K562 (cell line): ENCODE data around the gene COL9A3. TPM values are rescaled to one million over a fixed set of nuclear protein-coding genes. Genes with fewer than 3 reads are reported as not detected.

Experiments
- ASH1L ChIP-seq: fragments of 450-650 bp; IDR thresholded peaks from 2 replicates; pipeline ENCODE4 v1.6.1; 2018; ENCODE audit warnings: borderline replicate concordance, mild to moderate bottlenecking, low read depth; ENCODE audit not compliant: partially characterized antibody
- BCLAF1 ChIP-seq, 2 experiments: fragments of 450-650 bp in 1 of 2; IDR thresholded peaks; 2 replicates each; pipeline ENCODE4 v1.6.1; 2011 to 2017; ENCODE audit warnings: low read depth in 2 of 2, antibody characterized with exemption in 1 of 2, borderline replicate concordance in 1 of 2, low read length in 1 of 2, mild to moderate bottlenecking in 1 of 2, mixed read lengths in 1 of 2; ENCODE audit not compliant: control insufficient read depth in 1 of 2
- CBFA2T2 ChIP-seq: fragments of 450-650 bp; conservative IDR thresholded peaks from 2 replicates; pipeline ENCODE4 v1.6.1; 2017; ENCODE audit warnings: mild to moderate bottlenecking
- GATAD2B ChIP-seq: fragments of 450-650 bp; IDR thresholded peaks from 2 replicates; pipeline ENCODE4 v1.6.1; 2017; ENCODE audit warnings: mild to moderate bottlenecking, borderline replicate concordance
- JUN ChIP-seq, 2 experiments: sonication (generic) in 1 of 2; formaldehyde crosslinking in 1 of 2; IDR thresholded peaks; 2 replicates each; pipeline versions ENCODE4 v1.6.1 to v1.8.0; 2012 to 2022; ENCODE audit warnings: borderline replicate concordance in 2 of 2, mild to moderate bottlenecking in 2 of 2, improper control_type of control experiment in 1 of 2, low read depth in 1 of 2, low read length in 1 of 2, missing genetic modification reagents in 1 of 2
- NCOA2 ChIP-seq, 2 experiments: fragments of 450-650 bp; IDR thresholded peaks; 2 replicates each; pipeline ENCODE4 v1.6.1; 2018; ENCODE audit warnings: mild to moderate bottlenecking in 2 of 2, moderate library complexity in 1 of 2; ENCODE audit not compliant: partially characterized antibody in 2 of 2
- NUFIP1 ChIP-seq: fragments of 450-650 bp; IDR thresholded peaks from 2 replicates; pipeline ENCODE4 v1.6.1; 2018; ENCODE audit not compliant: partially characterized antibody
- POLR2AphosphoS2 ChIP-seq: IDR thresholded peaks from 2 replicates; pipeline ENCODE4 v1.6.1; 2012; ENCODE audit warnings: low read length, improper control_type of control experiment
- PTRF ChIP-seq: fragments of 450-650 bp; IDR thresholded peaks from 2 replicates; pipeline ENCODE4 v1.6.1; 2016; ENCODE audit warnings: mild to moderate bottlenecking, missing genetic modification characterization, missing compliant biosample characterization
- PYGO2 ChIP-seq: fragments of 450-650 bp; IDR thresholded peaks from 2 replicates; pipeline ENCODE4 v1.6.1; 2016; ENCODE audit warnings: mild to moderate bottlenecking, missing genetic modification characterization, moderate library complexity, missing compliant biosample characterization
- RNF219 ChIP-seq: fragments of 250-450 bp; sonication (Bioruptor Pico); IDR thresholded peaks from 2 replicates; pipeline ENCODE4 v1.5.0; 2022; ENCODE audit warnings: mild to moderate bottlenecking
- SETDB1 ChIP-seq: IDR thresholded peaks from one replicate; pipeline ENCODE4 v1.6.1; 2012; ENCODE audit warnings: low read length, control low read depth, inconsistent platforms
- SIN3B ChIP-seq: fragments of 450-650 bp; IDR thresholded peaks from 2 replicates; pipeline ENCODE4 v1.6.1; 2017; ENCODE audit warnings: low read depth, mild to moderate bottlenecking, moderate library complexity
- SP1 ChIP-seq: sonication (generic); formaldehyde crosslinking; IDR thresholded peaks from 2 replicates; pipeline ENCODE4 v1.8.1; 2022; ENCODE audit warnings: mild to moderate bottlenecking, missing genetic modification reagents
- ZFP91 ChIP-seq: sonication (generic); formaldehyde crosslinking; IDR thresholded peaks from 2 replicates; pipeline ENCODE4 v1.8.0; 2022; ENCODE audit warnings: mild to moderate bottlenecking, missing genetic modification reagents
- ZNF140 ChIP-seq: fragments of 250-450 bp; sonication (Bioruptor Pico); IDR thresholded peaks from 2 replicates; pipeline ENCODE4 v1.8.0; 2021; ENCODE audit warnings: moderate library complexity, mild to moderate bottlenecking, inconsistent platforms
- ZNF197 ChIP-seq: fragments of 200-800 bp; sonication (Bioruptor generic); IDR thresholded peaks from 2 replicates; pipeline ENCODE4 v1.6.1; 2016; ENCODE audit warnings: low read depth, missing genetic modification characterization, missing compliant biosample characterization
- ZNF280B ChIP-seq: fragments of 250-450 bp; sonication (Bioruptor Pico); IDR thresholded peaks from 2 replicates; pipeline ENCODE4 v1.5.1; 2021; ENCODE audit warnings: mild to moderate bottlenecking
- polyA plus RNA-seq, 8 experiments: library from polyadenylated mRNA; depleted of rRNA in 4 of 8; stranded (reverse) in 5 of 8; unstranded in 3 of 8; fragments of >200 nt; fragmentation: Nextera tagmentation in 2 of 8; fragmentation: Illumina TruSeq in 1 of 8; extraction: Ambion mirVana in 2 of 8; extraction: Trizol in 1 of 8; gene quantifications; 2 replicates each; pipeline versions ENCODE4 v1.2.1 to v1.2.3, GENCODE V29; 2011 to 2014; ENCODE audit warnings: inconsistent platforms in 1 of 8, missing spikeins in 1 of 8
- total RNA-seq, 7 experiments: library from RNA; depleted of rRNA in 6 of 7; stranded (reverse); fragments of >200 nt in 6 of 7; fragmentation: Illumina TruSeq in 2 of 7; extraction: Trizol in 2 of 7; gene quantifications; 2 replicates each; pipeline versions ENCODE4 v1.2.1 to v1.2.3, GENCODE V29; 2011 to 2021; ENCODE audit warnings: low replicate concordance in 1 of 7

COL9A3 gene
- total and polyA plus RNA-seq, 9 of the 15 experiments (the other 6 are each of a cell fraction or from before 2014, with no cell fraction given): 0.14 to 3.6 (median 0.88) TPM; not detected in 1

GRCh38 chr20:62776692-62777527, 39.9 kb upstream of the COL9A3 start (continued):
- TF ChIP-seq RNF219 (CRISPR knock-in tag) (no peak), ZNF140 (CRISPR knock-in tag) (no peak), ZNF197 (CRISPR knock-in tag) (no peak), POLR2AphosphoS2 (no peak), NCOA2 (IDR thresholded peaks at IDR 0.05; ENCODE audit: partially characterized antibody in 2 of 2) (no peak), ZFP91 (CRISPR knock-in tag) (no peak), SP1 (CRISPR knock-in tag) (no peak), BCLAF1 (IDR thresholded peaks at IDR 0.05; ENCODE audit: borderline replicate concordance in 1 of 2, control insufficient read depth in 1 of 2, low read depth in 2 of 2, low read length in 1 of 2) (0 out of 4 replicates have a peak, but pooled peaks of 1 of the 2 experiments have one; percentile 59), NUFIP1 (no peak), JUN (IDR thresholded peaks at IDR 0.05; ENCODE audit: borderline replicate concordance, low read depth, low read length) (no peak), JUN (CRISPR knock-in tag; IDR thresholded peaks at IDR 0.05; ENCODE audit: borderline replicate concordance) (no peak), PTRF (tag) (no peak), ZNF280B (CRISPR knock-in tag) (no peak), GATAD2B (no peak), CBFA2T2 (no peak), PYGO2 (tag) (no peak), SIN3B (peak; percentile 3; the same call in 1 of the 2 replicates), SETDB1 (no peak), ASH1L (peak; percentile 65)
